ENCODE data around the gene ANO8. TPM values are rescaled to one million over a fixed set of nuclear protein-coding genes. Genes with fewer than 3 reads are reported as not detected.

ANO8 gene
- total and polyA plus RNA-seq, 2 donors (not counting 1 experiment from before 2014, with no cell fraction given), result 1.1 to 5.9 TPM

DNA sequence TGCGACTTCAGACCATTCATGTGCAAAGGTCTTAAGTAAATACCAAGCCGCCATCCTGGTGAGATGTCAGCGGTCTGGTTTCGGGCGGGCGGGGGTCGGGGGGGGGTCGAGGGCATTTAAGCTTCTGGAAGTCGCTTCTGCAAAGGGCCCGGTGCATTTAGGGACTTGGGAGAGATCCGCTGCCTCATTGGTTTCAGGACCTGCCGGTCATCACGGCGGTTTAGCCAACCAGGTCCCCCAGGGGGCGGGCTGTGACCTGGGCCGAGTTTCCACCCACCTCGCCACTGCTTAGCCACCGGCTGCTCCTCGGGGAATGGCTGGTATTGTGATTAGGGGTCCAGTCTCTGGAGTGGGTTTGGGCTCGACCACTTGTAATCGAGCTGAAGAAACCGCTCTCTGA, 45.2 kb downstream of the ANO8 start:
- no peaks in the 10 kb centered on the region for H3K9me3 ChIP-seq (ENCODE audit: control insufficient read depth, insufficient read depth, low read depth, low read length)
- H3K27ac ChIP-seq (ENCODE audit: insufficient read depth, low read length), result no peak overlapping the region
- H3K4me2 ChIP-seq (ENCODE audit: extremely low read depth, insufficient read depth, low read length), result peak overlapping the region; percentile 35
- H3K36me3 ChIP-seq (ENCODE audit: control insufficient read depth, insufficient read depth, low read length), result no peaks in the 10 kb centered on the region
- no peak overlapping the region for H2AFZ ChIP-seq (ENCODE audit: low read length)
- peak overlapping the region in 1 of 4 experiments; percentile 16 for H3K4me3 ChIP-seq (replicated peaks in 1 of 4; ENCODE audit: control extremely low read depth in 1 of 4, insufficient read depth in 1 of 4, low read depth in 3 of 4, low read length in 4 of 4)
- no peaks in the 10 kb centered on the region for H3K27me3 ChIP-seq (ENCODE audit: control insufficient read depth, insufficient read depth, low read length)
- H3K9ac ChIP-seq (ENCODE audit: insufficient read depth, low read length), result no peak overlapping the region
- peaks cover 2% of the 10 kb centered on the region for H3K4me1 ChIP-seq (ENCODE audit: control insufficient read depth, extremely low read depth, insufficient read depth, low read length)
- no peak for TF ChIP-seq EZH2 (IDR thresholded peaks at IDR 0.05; ENCODE audit: low read length, missing control alignments)
- TF ChIP-seq, protein P1, sequence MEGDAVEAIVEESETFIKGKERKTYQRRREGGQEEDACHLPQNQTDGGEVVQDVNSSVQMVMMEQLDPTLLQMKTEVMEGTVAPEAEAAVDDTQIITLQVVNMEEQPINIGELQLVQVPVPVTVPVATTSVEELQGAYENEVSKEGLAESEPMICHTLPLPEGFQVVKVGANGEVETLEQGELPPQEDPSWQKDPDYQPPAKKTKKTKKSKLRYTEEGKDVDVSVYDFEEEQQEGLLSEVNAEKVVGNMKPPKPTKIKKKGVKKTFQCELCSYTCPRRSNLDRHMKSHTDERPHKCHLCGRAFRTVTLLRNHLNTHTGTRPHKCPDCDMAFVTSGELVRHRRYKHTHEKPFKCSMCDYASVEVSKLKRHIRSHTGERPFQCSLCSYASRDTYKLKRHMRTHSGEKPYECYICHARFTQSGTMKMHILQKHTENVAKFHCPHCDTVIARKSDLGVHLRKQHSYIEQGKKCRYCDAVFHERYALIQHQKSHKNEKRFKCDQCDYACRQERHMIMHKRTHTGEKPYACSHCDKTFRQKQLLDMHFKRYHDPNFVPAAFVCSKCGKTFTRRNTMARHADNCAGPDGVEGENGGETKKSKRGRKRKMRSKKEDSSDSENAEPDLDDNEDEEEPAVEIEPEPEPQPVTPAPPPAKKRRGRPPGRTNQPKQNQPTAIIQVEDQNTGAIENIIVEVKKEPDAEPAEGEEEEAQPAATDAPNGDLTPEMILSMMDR (conservative IDR thresholded peaks at IDR 0.05 in 1 of 2, IDR thresholded peaks at IDR 0.05 in 1 of 2; ENCODE audit: low read depth in 1 of 2, low read length in 2 of 2), result no peak
- H3K79me2 ChIP-seq (ENCODE audit: control insufficient read depth, insufficient read depth, low read length), result no peaks in the 10 kb centered on the region
- H4K20me1 ChIP-seq (ENCODE audit: control insufficient read depth, extremely low read depth, insufficient read depth, low read length), result no peaks in the 10 kb centered on the region
- DNase-seq (ENCODE audit: low read depth in 2 of 2), result peak; percentile 90 to 92

DNA sequence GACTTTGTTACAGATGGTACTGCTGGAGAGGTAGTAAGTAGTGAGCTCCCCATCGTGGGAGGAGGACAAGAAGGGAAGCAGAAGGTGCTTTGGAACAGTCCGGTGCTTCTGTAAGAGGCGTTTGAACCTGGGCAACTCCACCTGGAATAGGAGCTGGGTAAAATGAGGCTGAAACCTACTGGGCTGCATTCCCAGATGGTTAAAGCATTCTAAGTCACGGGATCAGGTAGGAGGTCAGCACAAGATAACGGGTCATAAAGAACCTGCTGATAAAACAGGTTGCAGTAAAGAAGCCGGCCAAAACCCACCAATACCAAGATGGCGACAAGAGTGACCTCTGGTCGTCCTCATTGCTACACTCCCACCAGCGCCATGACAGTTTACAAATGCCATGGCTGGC, 47.9 kb downstream of the ANO8 start:
- Histone ChIP-seq H2AFZ (ENCODE audit: low read length) (no peak overlapping the region), H3K4me2 (ENCODE audit: extremely low read depth, insufficient read depth, low read length) (no peak overlapping the region), H3K4me1 (ENCODE audit: control insufficient read depth, extremely low read depth, insufficient read depth, low read length) (no peaks in the 10 kb centered on the region), H3K9ac (ENCODE audit: insufficient read depth, low read length) (no peak overlapping the region), H3K27me3 (ENCODE audit: control insufficient read depth, insufficient read depth, low read length) (no peaks in the 10 kb centered on the region), H3K36me3 (ENCODE audit: control insufficient read depth, insufficient read depth, low read length) (no peaks in the 10 kb centered on the region), H3K4me3 (replicated peaks in 1 of 4; ENCODE audit: control extremely low read depth in 1 of 4, insufficient read depth in 1 of 4, low read depth in 3 of 4, low read length in 4 of 4) (no peak overlapping the region), H3K79me2 (ENCODE audit: control insufficient read depth, insufficient read depth, low read length) (no peaks in the 10 kb centered on the region), H3K9me3 (ENCODE audit: control insufficient read depth, insufficient read depth, low read depth, low read length) (no peaks in the 10 kb centered on the region), H3K27ac (ENCODE audit: insufficient read depth, low read length) (no peak overlapping the region), H4K20me1 (ENCODE audit: control insufficient read depth, extremely low read depth, insufficient read depth, low read length) (no peaks in the 10 kb centered on the region)
- TF ChIP-seq EZH2 (IDR thresholded peaks at IDR 0.05; ENCODE audit: low read length, missing control alignments), result no peak
- TF ChIP-seq, protein P1 (conservative IDR thresholded peaks at IDR 0.05 in 1 of 2, IDR thresholded peaks at IDR 0.05 in 1 of 2; ENCODE audit: low read depth in 1 of 2, low read length in 2 of 2), result no peak
- no peak for DNase-seq (ENCODE audit: low read depth in 2 of 2)

DNA sequence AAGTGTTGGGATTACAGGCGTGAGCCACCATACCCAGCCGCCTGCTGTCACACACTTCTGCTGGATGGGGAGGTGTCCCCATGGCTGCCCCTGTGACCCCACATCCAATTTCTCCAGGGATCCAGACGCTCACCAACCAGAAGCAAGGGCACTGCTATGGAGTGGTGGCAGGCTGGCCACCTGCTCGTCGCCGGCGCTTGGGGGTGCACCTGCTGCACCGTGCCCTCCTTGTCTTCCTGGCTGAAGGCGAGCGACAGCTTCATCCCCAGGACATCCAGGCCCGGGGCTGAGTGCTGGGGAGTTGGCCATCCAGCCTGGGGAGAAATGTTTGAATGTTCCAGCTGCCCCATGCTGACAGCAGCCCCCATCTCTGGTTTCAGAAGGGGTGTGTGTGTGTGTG, 48.4 kb downstream of the ANO8 start:
- no peak overlapping the region for H3K4me2 ChIP-seq (ENCODE audit: extremely low read depth, insufficient read depth, low read length)
- TF ChIP-seq EZH2 (IDR thresholded peaks at IDR 0.05; ENCODE audit: low read length, missing control alignments), result no peak
- TF ChIP-seq, protein P1 (conservative IDR thresholded peaks at IDR 0.05 in 1 of 2, IDR thresholded peaks at IDR 0.05 in 1 of 2; ENCODE audit: low read depth in 1 of 2, low read length in 2 of 2), result no peak
- no peak overlapping the region for H3K4me3 ChIP-seq (replicated peaks in 1 of 4; ENCODE audit: control extremely low read depth in 1 of 4, insufficient read depth in 1 of 4, low read depth in 3 of 4, low read length in 4 of 4)
- DNase-seq (ENCODE audit: low read depth in 2 of 2), result no peak
- no peaks in the 10 kb centered on the region for H3K79me2 ChIP-seq (ENCODE audit: control insufficient read depth, insufficient read depth, low read length)
- no peak overlapping the region for H3K9ac ChIP-seq (ENCODE audit: insufficient read depth, low read length)
- H4K20me1 ChIP-seq (ENCODE audit: control insufficient read depth, extremely low read depth, insufficient read depth, low read length), result no peaks in the 10 kb centered on the region
- H3K27ac ChIP-seq (ENCODE audit: insufficient read depth, low read length), result no peak overlapping the region
- no peaks in the 10 kb centered on the region for H3K36me3 ChIP-seq (ENCODE audit: control insufficient read depth, insufficient read depth, low read length)
- H2AFZ ChIP-seq (ENCODE audit: low read length), result no peak overlapping the region
- no peaks in the 10 kb centered on the region for H3K4me1 ChIP-seq (ENCODE audit: control insufficient read depth, extremely low read depth, insufficient read depth, low read length)
- no peaks in the 10 kb centered on the region for H3K27me3 ChIP-seq (ENCODE audit: control insufficient read depth, insufficient read depth, low read length)
- no peaks in the 10 kb centered on the region for H3K9me3 ChIP-seq (ENCODE audit: control insufficient read depth, insufficient read depth, low read depth, low read length)
